Spinal cord (tissue), 10 donors: Measurements from ENCODE around the gene RAP1A. TPM values are rescaled to one million over a fixed set of nuclear protein-coding genes. Genes with fewer than 3 reads are reported as not detected.

Experiments
- DNase-seq, 6 donors: peaks; one replicate each; pipeline versions ENCODE4 v3.0.0 to v3.0.0-alpha.2; 2013 to 2015; ENCODE audit warnings: low spot score in 6 of 6, low read depth in 4 of 6
- H3K27ac ChIP-seq: one replicate; pipeline ENCODE4 v1.5.1; 2013; ENCODE audit warnings: low read depth, low read length, control low read depth
- H3K27me3 ChIP-seq: one replicate; pipeline ENCODE4 v1.6.1; 2013; ENCODE audit warnings: low read length; ENCODE audit not compliant: control insufficient read depth, insufficient read depth
- H3K36me3 ChIP-seq: one replicate; pipeline ENCODE4 v1.6.1; 2013; ENCODE audit warnings: low read length; ENCODE audit not compliant: control insufficient read depth, insufficient read depth
- H3K4me1 ChIP-seq: one replicate; pipeline ENCODE4 v1.6.1; 2013; ENCODE audit warnings: low read length; ENCODE audit not compliant: control insufficient read depth, insufficient read depth
- H3K4me3 ChIP-seq: one replicate; pipeline ENCODE4 v1.5.1; 2013; ENCODE audit warnings: low read depth, low read length, control low read depth
- H3K9me3 ChIP-seq: one replicate; pipeline ENCODE4 v1.6.1; 2013; ENCODE audit warnings: low read length; ENCODE audit not compliant: control insufficient read depth, insufficient read depth
- WGBS: methylation state at CpG from one replicate; pipeline ENCODE4 v1.1.5; 2013; ENCODE audit warnings: missing lambda C conversion rate; ENCODE audit not compliant: insufficient coverage; 5-methylcytosine and 5-hydroxymethylcytosine counted together
- polyA plus RNA-seq, 2 donors: library from polyadenylated mRNA; unstranded; fragments of 120-200 nt; gene quantifications; one replicate each; pipeline ENCODE4 v1.2.1, GENCODE V29; 2013; ENCODE audit not compliant: insufficient read length in 2 of 2
- total RNA-seq, 2 donors: library from RNA; depleted of rRNA in 1 of 2; stranded (reverse); fragments of 120-200 nt in 1 of 2; fragments of >200 nt in 1 of 2; gene quantifications; one replicate each; pipeline versions ENCODE4 v1.2.3 to v1.2.4, GENCODE V29; 2013 to 2014
- donor health status: healthy.

Gene RAP1A
- total and polyA plus RNA-seq, 4 donors, result 29.3 to 84.4 (median 57.9) TPM

DNA sequence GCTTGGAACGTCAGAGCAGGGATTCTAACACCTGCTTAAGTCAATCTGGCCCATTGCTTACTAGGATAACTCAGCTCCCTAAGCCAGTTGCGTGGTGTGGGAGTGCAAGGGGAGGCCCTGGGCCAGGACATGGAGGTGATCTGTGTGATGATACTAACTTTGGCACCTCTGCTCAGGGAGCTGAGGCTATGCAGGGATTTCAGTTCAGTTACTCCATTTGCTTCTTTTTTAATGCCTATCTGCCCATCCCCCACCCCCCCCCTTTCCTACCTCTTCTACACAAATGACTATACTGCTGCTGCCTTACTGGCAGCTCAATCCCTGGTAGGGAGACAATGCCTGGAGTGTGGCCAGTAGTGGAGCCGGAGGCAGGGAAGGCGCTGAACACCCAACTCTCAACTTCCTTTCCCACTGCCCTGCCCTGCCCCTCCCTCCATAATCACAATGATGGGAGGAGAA lies 100.1 kb downstream of the RAP1A start:
- Histone ChIP-seq H3K9me3 (no peaks in the 10 kb centered on the region), H3K27ac (no peak overlapping the region), H3K36me3 (no peaks in the 10 kb centered on the region), H3K4me3 (no peak overlapping the region), H3K4me1 (peaks cover 29% of the 10 kb centered on the region), H3K27me3 (no peaks in the 10 kb centered on the region)
- DNase-seq, result no peak
- WGBS, result 86% methylated on average over 1 of the region's 4 CpGs

DNA sequence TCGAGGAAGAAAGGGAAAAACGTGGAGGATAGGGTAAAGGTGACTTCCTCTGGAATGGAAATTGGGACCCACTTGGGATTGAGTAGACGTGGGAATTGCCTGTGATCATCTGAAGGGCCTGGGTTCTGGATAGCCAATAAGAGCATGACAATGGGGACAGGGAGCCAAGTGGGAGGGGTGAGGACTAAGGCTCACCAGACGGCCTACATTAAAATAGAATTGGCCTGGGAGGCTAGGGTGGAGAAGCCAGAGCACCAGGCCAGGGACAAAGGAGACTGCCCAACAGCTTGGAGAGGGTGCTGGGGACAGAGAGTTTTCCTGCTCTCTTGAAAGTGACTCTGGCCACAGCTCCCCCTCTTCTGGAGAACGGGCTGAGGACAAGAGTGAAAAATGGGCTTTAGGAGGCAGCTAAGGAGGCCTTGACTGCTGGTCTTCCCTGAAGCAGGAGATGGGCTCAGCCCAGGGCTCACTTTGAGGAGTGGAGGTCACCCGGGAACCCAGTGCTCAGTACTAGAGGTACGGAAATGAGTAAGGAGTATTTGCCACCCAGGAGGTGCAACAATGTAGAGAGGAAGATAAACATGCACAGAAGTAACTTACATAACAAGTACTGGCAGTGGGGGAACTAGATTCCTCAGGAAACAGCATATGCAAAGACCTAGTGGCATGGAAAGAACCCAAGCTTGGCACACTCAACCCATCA lies 100.8 kb downstream of the RAP1A start:
- Histone ChIP-seq H3K4me1 (peaks cover 35% of the 10 kb centered on the region), H3K27me3 (no peaks in the 10 kb centered on the region), H3K4me3 (no peak overlapping the region), H3K27ac (no peak overlapping the region), H3K9me3 (no peaks in the 10 kb centered on the region), H3K36me3 (peaks cover 4% of the 10 kb centered on the region)
- no peak for DNase-seq
- 64% methylated on average over 6 of the region's 7 CpGs for WGBS

DNA sequence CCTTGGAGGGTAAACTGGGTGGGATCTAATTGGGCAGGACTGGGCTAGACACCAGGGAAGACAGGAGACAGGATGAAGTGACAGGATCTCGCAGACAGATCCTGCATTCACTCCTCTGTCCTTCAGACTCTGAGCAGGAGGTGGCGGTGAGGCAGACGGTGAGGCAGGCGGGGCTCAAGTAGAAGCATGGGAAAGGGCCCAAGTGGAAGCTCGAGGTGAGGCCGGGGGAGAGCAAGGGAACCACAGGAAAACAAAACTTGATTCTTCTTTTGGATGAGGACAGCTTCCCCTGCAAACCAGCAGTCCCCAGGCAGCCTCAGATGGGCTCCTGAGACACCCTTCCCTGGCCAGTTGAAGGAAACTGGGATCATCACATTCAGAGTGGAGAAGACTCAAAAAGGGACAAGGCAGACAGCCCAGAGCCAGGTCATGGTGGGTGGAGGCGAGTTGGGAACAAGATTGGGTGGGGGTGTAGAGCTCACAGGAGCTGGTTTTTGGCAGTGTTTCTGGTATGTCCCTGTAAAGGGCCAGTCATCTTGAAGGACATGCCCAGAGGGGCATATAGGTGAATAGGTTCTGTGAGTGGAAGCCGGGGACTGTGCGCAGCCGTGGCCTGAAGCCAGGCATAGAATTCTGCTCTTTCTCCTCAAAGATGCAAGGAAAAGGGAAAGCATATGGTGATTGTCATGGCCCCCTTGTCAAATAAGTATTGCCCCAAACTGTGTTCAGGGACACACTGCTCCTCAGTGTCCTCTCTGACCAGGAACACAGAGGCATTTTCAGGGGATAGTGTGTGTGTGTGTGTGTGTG lies 101.6 kb downstream of the RAP1A start:
- Histone ChIP-seq H3K4me1 (peaks cover 42% of the 10 kb centered on the region), H3K36me3 (peaks cover 8% of the 10 kb centered on the region), H3K27ac (no peak overlapping the region), H3K27me3 (no peaks in the 10 kb centered on the region), H3K9me3 (no peaks in the 10 kb centered on the region), H3K4me3 (no peak overlapping the region)
- WGBS, result 52% methylated on average over 7 of the region's 10 CpGs
- DNase-seq, result no peak

DNA sequence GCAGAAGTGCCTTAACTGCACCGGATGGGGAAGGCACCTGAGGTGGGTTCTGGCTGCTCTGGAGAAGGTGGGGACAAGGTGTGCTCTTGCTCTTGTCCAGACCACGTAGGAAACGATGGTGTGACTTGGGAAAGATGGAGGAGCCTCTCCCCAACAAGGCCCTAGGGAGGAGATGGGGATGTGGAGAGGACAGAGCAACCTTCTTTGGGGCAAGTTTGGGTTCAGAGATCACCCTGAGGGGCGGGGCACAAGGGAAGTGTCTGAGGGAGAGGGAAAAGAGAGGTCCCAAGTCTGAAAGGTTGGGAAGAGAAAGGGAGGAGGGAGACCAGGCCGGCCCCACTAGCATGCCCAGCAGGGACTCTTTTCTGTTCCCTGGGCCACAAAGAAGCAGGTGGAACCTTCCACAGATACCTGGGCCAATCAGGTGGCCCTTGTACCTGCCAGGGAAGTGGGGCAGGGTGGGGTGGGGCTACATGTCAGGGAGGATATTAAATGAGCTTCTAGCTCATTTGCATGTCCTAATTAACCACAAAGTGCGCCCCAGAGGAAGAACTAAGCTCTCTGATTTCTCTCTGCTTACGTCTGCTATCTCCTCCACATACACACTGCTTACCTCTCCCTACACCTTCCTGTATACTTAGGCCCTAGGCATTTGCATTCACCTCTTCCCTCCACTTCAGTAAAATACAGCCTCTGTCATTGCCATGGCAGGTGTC lies 103.7 kb downstream of the RAP1A start:
- DNase-seq, result peak in 1 of 6 donors; percentile 23

DNA sequence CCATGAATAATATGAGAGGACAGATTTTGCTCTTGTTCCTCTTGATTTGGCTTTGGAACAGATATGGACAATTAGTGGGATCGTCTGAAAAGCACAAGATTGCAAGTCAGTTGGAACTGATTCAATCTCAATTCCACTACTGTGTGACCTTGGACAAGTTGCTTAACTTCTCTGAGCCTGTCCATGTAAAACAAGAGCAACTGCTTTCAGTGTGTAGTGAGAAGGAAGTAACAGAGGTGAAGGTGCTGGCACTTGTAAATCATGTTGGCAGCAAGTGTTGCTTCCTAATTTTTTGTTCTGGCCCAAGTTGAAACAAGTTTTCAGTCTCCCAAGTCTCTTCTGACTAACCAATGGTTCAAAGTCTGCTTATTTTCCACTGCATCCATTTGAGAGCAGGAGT lies 104.3 kb downstream of the RAP1A start:
- Histone ChIP-seq H3K27ac (no peak overlapping the region), H3K4me3 (no peak overlapping the region), H3K4me1 (peaks cover 61% of the 10 kb centered on the region), H3K9me3 (no peaks in the 10 kb centered on the region), H3K27me3 (no peaks in the 10 kb centered on the region), H3K36me3 (peaks cover 23% of the 10 kb centered on the region)
- no CpG with 5 or more reads among the region's 1 CpG for WGBS
- DNase-seq, result no peak

More for the DNA sequence above, 103.7 kb downstream of the RAP1A start:
- peaks cover 23% of the 10 kb centered on the region for H3K36me3 ChIP-seq
- H3K27ac ChIP-seq, result no peak overlapping the region
- H3K9me3 ChIP-seq, result no peaks in the 10 kb centered on the region
- H3K4me1 ChIP-seq, result peaks cover 59% of the 10 kb centered on the region
- no peaks in the 10 kb centered on the region for H3K27me3 ChIP-seq
- H3K4me3 ChIP-seq, result no peak overlapping the region
- 76% methylated on average over 7 of the region's 7 CpGs for WGBS

DNA sequence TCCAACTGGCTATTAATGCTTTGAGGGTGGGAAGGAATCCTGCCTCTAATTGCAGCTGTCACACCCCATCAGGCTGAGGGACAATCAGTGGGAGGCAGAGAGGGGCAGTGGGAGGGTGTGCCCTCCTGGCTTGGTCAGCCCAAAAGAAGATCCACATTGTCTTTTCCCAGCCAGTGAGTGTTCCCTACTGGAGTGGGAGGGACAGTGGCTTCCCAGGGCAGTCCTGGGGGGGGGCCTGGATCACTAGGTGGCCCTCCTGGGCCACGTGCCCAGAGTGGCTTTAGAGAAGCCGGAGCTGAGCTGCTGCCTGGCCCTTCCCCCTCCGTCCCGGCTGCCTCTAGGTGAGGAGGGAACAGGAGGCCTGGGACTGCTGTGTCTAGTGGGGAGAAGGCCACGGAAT lies 105.6 kb downstream of the RAP1A start:
- H3K27ac ChIP-seq, result no peak overlapping the region
- DNase-seq, result peak in 2 of 6 donors; percentile 51 to 56
- H3K36me3 ChIP-seq, result peaks cover 25% of the 10 kb centered on the region
- peaks cover 71% of the 10 kb centered on the region for H3K4me1 ChIP-seq
- H3K27me3 ChIP-seq, result no peaks in the 10 kb centered on the region
- H3K4me3 ChIP-seq, result no peak overlapping the region
- WGBS, result 26% methylated on average over 4 of the region's 5 CpGs
- H3K9me3 ChIP-seq, result no peaks in the 10 kb centered on the region

DNA sequence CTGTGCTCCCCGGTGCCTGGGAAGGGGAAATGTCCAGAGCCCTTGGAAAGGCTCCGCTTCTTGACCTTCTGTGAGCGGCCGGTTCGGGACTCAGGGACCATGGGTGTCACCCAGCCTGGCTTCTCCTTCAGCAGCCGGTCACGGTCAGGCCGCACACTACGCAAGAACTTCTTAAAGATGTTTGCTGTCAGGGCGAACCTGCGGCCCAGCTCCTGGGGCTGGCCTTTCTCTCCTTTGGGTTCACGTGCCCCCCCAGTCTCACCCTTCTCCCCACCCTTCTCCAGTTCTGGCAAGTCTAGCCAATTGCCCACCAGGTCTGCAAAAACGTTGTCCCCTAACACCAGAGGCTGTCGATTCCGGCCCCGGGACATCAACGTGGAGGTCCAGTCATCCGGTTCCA lies 107.5 kb downstream of the RAP1A start:
- Histone ChIP-seq H3K36me3 (peaks cover 30% of the 10 kb centered on the region), H3K4me3 (no peak overlapping the region), H3K27ac (no peak overlapping the region), H3K27me3 (no peaks in the 10 kb centered on the region), H3K4me1 (peaks cover 70% of the 10 kb centered on the region), H3K9me3 (no peaks in the 10 kb centered on the region)
- 83% methylated on average over 18 of the region's 18 CpGs for WGBS
- no peak for DNase-seq

DNA sequence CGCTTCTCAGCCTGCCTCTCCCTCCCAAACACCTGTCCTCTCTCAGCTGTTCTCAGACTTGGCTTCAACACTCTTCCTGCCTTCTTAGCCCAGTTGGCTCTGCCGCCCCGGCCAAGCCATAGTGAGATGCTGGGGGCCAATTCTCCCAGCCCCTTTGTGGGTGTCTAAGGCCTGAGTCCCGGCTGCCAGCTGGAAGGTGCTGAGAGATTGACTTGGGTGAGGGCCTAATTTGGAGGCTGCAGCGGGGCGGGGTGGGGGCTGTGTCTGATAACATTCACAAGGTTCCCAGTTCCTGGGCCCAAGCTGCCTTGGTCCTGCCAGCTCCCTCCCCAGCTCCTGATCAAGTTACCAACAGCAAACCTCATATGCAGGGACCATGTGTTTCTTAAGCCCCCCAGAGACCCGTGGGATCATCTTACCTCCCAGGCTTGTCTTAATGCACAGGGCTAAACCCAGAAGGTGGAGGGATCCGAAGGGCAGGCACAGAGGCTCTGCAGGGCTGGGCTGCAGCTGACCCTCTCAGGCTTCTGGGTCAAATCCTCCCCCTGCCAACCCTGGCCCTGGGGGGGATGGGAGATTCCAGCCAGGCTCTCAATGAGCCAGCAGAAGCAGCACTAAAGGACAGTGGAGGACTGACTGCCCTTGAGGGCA lies 109.8 kb downstream of the RAP1A start:
- H3K9me3 ChIP-seq, result no peaks in the 10 kb centered on the region
- peaks cover 81% of the 10 kb centered on the region for H3K4me1 ChIP-seq
- no peaks in the 10 kb centered on the region for H3K27me3 ChIP-seq
- peaks cover 38% of the 10 kb centered on the region for H3K36me3 ChIP-seq
- WGBS, result 42% methylated on average over 7 of the region's 8 CpGs
- H3K27ac ChIP-seq, result no peak overlapping the region
- no peak overlapping the region for H3K4me3 ChIP-seq
- peak in 2 of 6 donors; percentile 51 to 76 for DNase-seq

DNA sequence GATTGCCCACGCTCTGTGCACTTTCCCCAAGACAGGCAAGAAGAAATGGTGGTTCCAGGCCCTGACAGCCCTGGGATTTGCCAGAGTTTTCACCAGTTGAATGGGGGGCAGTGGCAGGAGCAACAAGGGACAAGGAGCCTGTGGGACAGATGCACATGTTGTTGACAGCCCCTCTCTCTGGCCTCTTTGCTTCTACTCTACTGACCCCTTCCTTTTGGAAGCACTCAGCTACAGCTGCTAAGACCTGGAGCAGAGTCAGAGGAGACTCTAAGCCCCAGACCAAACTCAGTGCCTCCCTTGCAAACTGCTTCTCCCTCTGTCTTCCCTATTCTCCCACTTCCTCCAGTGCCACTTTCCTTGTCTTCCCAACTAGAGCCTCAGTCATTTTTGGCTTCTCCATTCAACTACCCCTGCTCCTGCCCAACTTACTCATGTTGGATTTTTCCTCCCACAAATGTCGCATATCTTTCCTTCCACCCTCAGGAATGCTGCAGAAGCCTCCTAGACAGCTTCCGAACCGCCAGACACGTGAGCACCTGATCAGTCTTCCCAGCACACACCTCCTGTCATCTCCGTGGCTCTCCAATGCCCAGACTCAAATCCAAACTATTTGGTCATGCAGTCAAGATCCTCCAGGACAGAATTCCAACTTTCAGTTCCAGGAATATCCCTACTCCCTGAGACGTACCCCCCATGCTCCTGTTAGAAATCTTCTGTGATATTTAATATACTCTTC lies 110.5 kb downstream of the RAP1A start:
- DNase-seq, result no peak
- peaks cover 37% of the 10 kb centered on the region for H3K36me3 ChIP-seq
- H3K4me3 ChIP-seq, result no peak overlapping the region
- peaks cover 78% of the 10 kb centered on the region for H3K4me1 ChIP-seq
- 68% methylated on average over 6 of the region's 7 CpGs for WGBS
- H3K27me3 ChIP-seq, result no peaks in the 10 kb centered on the region
- no peaks in the 10 kb centered on the region for H3K9me3 ChIP-seq
- no peak overlapping the region for H3K27ac ChIP-seq
